ENCODE results near the gene CNOT1.
A peak's percentile ranks its signal among the peaks of the same experiment; 100 is the strongest.
"Not testable (repeated sequence)": the region's sequence is repeated elsewhere in the genome, so short reads cannot be mapped to it uniquely, and the experiment has no call there.

CNOT1 gene

GRCh38 chr16:58490539-58490938, 139.1 kb downstream of the CNOT1 start:
- not testable (repeated sequence) for H3K4me1 ChIP-seq (ENCODE audit: insufficient read depth, low read length); H3K9ac ChIP-seq (ENCODE audit: low read depth, low read length); H3K36me3 ChIP-seq (ENCODE audit: insufficient read depth, low read length); H3K27ac ChIP-seq (ENCODE audit: low read depth, low read length); H3K27me3 ChIP-seq (ENCODE audit: insufficient read depth, low read length); H3K9me3 ChIP-seq (ENCODE audit: insufficient read depth, low read depth, low read length); H3K4me3 ChIP-seq (ENCODE audit: low read length)
- 88% methylated on average over 8 of the region's 8 CpGs for WGBS

GRCh38 chr16:58490065-58490464, 139.6 kb downstream of the CNOT1 start:
- WGBS = 91% methylated on average over 4 of the region's 4 CpGs
- Histone ChIP-seq H3K9me3 (ENCODE audit: insufficient read depth, low read depth, low read length) (no peaks in the 10 kb centered on the region), H3K36me3 (ENCODE audit: insufficient read depth, low read length) (no peaks in the 10 kb centered on the region), H3K9ac (ENCODE audit: low read depth, low read length) (no peak overlapping the region), H3K27me3 (ENCODE audit: insufficient read depth, low read length) (no peaks in the 10 kb centered on the region; the same call in 1 of the 2 replicates), H3K4me1 (ENCODE audit: insufficient read depth, low read length) (peaks cover 6% of the 10 kb centered on the region), H3K27ac (ENCODE audit: low read depth, low read length) (no peak overlapping the region), H3K4me3 (ENCODE audit: low read length) (no peak overlapping the region)

- no peak overlapping the region for H3K27ac ChIP-seq (ENCODE audit: low read depth, low read length)
- H3K36me3 ChIP-seq (ENCODE audit: insufficient read depth, low read length) = no peaks in the 10 kb centered on the region
- H3K9me3 ChIP-seq (ENCODE audit: insufficient read depth, low read depth, low read length) = no peaks in the 10 kb centered on the region
- no peak overlapping the region for H3K9ac ChIP-seq (ENCODE audit: low read depth, low read length)
- WGBS = 84% methylated on average over 3 of the region's 3 CpGs
- H3K4me3 ChIP-seq (ENCODE audit: low read length) = no peak overlapping the region
- peaks cover 6% of the 10 kb centered on the region for H3K4me1 ChIP-seq (ENCODE audit: insufficient read depth, low read length)
- H3K27me3 ChIP-seq (ENCODE audit: insufficient read depth, low read length) = no peaks in the 10 kb centered on the region; the same call in 1 of the 2 replicates
These were observed 141.1 kb downstream of the CNOT1 start for GRCh38 chr16:58488531-58488930.

- no peaks in the 10 kb centered on the region for H3K9me3 ChIP-seq (ENCODE audit: insufficient read depth, low read depth, low read length)
- peaks cover 4% of the 10 kb centered on the region for H3K4me1 ChIP-seq (ENCODE audit: insufficient read depth, low read length)
- 0 out of 2 replicates have a peak overlapping the region, but pooled peaks have one; percentile 26 for H3K4me3 ChIP-seq (ENCODE audit: low read length)
- H3K36me3 ChIP-seq (ENCODE audit: insufficient read depth, low read length) = no peaks in the 10 kb centered on the region
- whole genome bisulfite sequencing = 21% methylated on average over 43 of the region's 43 CpGs
- H3K27me3 ChIP-seq (ENCODE audit: insufficient read depth, low read length) = no peaks in the 10 kb centered on the region; the same call in 1 of the 2 replicates
- no peak overlapping the region for H3K27ac ChIP-seq (ENCODE audit: low read depth, low read length)
- H3K9ac ChIP-seq (ENCODE audit: low read depth, low read length) = 0 out of 2 replicates have a peak overlapping the region, but pooled peaks have one; percentile 41
These were observed 141.9 kb downstream of the CNOT1 start for GRCh38 chr16:58487566-58488351.

- WGBS = 81% methylated on average over 9 of the region's 11 CpGs
- H3K4me3 ChIP-seq (ENCODE audit: low read length) = no peak overlapping the region
- no peaks in the 10 kb centered on the region; the same call in 1 of the 2 replicates for H3K27me3 ChIP-seq (ENCODE audit: insufficient read depth, low read length)
These were observed 144.3 kb downstream of the CNOT1 start for GRCh38 chr16:58485184-58485887.

GRCh38 chr16:58481931-58482330, 147.7 kb downstream of the CNOT1 start:
- Histone ChIP-seq H3K36me3 (ENCODE audit: insufficient read depth, low read length) (no peaks in the 10 kb centered on the region), H3K4me3 (ENCODE audit: low read length) (no peak overlapping the region), H3K9ac (ENCODE audit: low read depth, low read length) (no peak overlapping the region), H3K27me3 (ENCODE audit: insufficient read depth, low read length) (no peaks in the 10 kb centered on the region), H3K27ac (ENCODE audit: low read depth, low read length) (no peak overlapping the region), H3K9me3 (ENCODE audit: insufficient read depth, low read depth, low read length) (no peaks in the 10 kb centered on the region), H3K4me1 (ENCODE audit: insufficient read depth, low read length) (no peaks in the 10 kb centered on the region)
- WGBS = 78% methylated on average over 8 of the region's 8 CpGs

More at GRCh38 chr16:58485184-58485887, 144.3 kb downstream of the CNOT1 start:
- Histone ChIP-seq H3K36me3 (ENCODE audit: insufficient read depth, low read length) (no peaks in the 10 kb centered on the region), H3K27ac (ENCODE audit: low read depth, low read length) (no peak overlapping the region), H3K4me1 (ENCODE audit: insufficient read depth, low read length) (no peaks in the 10 kb centered on the region), H3K9ac (ENCODE audit: low read depth, low read length) (no peak overlapping the region), H3K9me3 (ENCODE audit: insufficient read depth, low read depth, low read length) (no peaks in the 10 kb centered on the region)

GRCh38 chr16:58481226-58481869, 148.3 kb downstream of the CNOT1 start:
- H3K4me1 ChIP-seq (ENCODE audit: insufficient read depth, low read length) = no peaks in the 10 kb centered on the region
- no peak overlapping the region for H3K27ac ChIP-seq (ENCODE audit: low read depth, low read length)
- H3K4me3 ChIP-seq (ENCODE audit: low read length) = no peak overlapping the region
- no peaks in the 10 kb centered on the region for H3K27me3 ChIP-seq (ENCODE audit: insufficient read depth, low read length)
- H3K36me3 ChIP-seq (ENCODE audit: insufficient read depth, low read length) = no peaks in the 10 kb centered on the region
- WGBS = 94% methylated on average over 11 of the region's 11 CpGs
- no peak overlapping the region for H3K9ac ChIP-seq (ENCODE audit: low read depth, low read length)
- H3K9me3 ChIP-seq (ENCODE audit: insufficient read depth, low read depth, low read length) = no peaks in the 10 kb centered on the region

GRCh38 chr16:58478427-58478826, 151.2 kb downstream of the CNOT1 start:
- no peaks in the 10 kb centered on the region for H3K36me3 ChIP-seq (ENCODE audit: insufficient read depth, low read length)
- no peak overlapping the region for H3K4me3 ChIP-seq (ENCODE audit: low read length)
- H3K9me3 ChIP-seq (ENCODE audit: insufficient read depth, low read depth, low read length) = no peaks in the 10 kb centered on the region
- H3K9ac ChIP-seq (ENCODE audit: low read depth, low read length) = no peak overlapping the region
- H3K4me1 ChIP-seq (ENCODE audit: insufficient read depth, low read length) = no peaks in the 10 kb centered on the region
- no peaks in the 10 kb centered on the region for H3K27me3 ChIP-seq (ENCODE audit: insufficient read depth, low read length)
- WGBS = 95% methylated on average over 2 of the region's 2 CpGs
- no peak overlapping the region for H3K27ac ChIP-seq (ENCODE audit: low read depth, low read length)

GRCh38 chr16:58476791-58477190, 152.8 kb downstream of the CNOT1 start:
- no peaks in the 10 kb centered on the region for H3K4me1 ChIP-seq (ENCODE audit: insufficient read depth, low read length)

GRCh38 chr16:58475091-58475619, 154.5 kb downstream of the CNOT1 start:
- WGBS = 83% methylated on average over 3 of the region's 4 CpGs
- Histone ChIP-seq H3K4me1 (ENCODE audit: insufficient read depth, low read length) (no peaks in the 10 kb centered on the region), H3K4me3 (ENCODE audit: low read length) (no peak overlapping the region), H3K9me3 (ENCODE audit: insufficient read depth, low read depth, low read length) (no peaks in the 10 kb centered on the region), H3K27ac (ENCODE audit: low read depth, low read length) (no peak overlapping the region), H3K36me3 (ENCODE audit: insufficient read depth, low read length) (no peaks in the 10 kb centered on the region), H3K9ac (ENCODE audit: low read depth, low read length) (no peak overlapping the region), H3K27me3 (ENCODE audit: insufficient read depth, low read length) (no peaks in the 10 kb centered on the region)

More at GRCh38 chr16:58476791-58477190, 152.8 kb downstream of the CNOT1 start:
- Histone ChIP-seq H3K9me3 (ENCODE audit: insufficient read depth, low read depth, low read length) (no peaks in the 10 kb centered on the region), H3K4me3 (ENCODE audit: low read length) (no peak overlapping the region), H3K27ac (ENCODE audit: low read depth, low read length) (no peak overlapping the region), H3K27me3 (ENCODE audit: insufficient read depth, low read length) (no peaks in the 10 kb centered on the region), H3K9ac (ENCODE audit: low read depth, low read length) (no peak overlapping the region), H3K36me3 (ENCODE audit: insufficient read depth, low read length) (no peaks in the 10 kb centered on the region)
- 91% methylated on average over 1 of the region's 1 CpG for WGBS

GRCh38 chr16:58474296-58474695, 155.3 kb downstream of the CNOT1 start:
- 73% methylated on average over 9 of the region's 10 CpGs for WGBS
- Histone ChIP-seq H3K36me3 (ENCODE audit: insufficient read depth, low read length) (no peaks in the 10 kb centered on the region), H3K4me1 (ENCODE audit: insufficient read depth, low read length) (no peaks in the 10 kb centered on the region), H3K27me3 (ENCODE audit: insufficient read depth, low read length) (no peaks in the 10 kb centered on the region), H3K27ac (ENCODE audit: low read depth, low read length) (no peak overlapping the region), H3K9me3 (ENCODE audit: insufficient read depth, low read depth, low read length) (no peaks in the 10 kb centered on the region), H3K9ac (ENCODE audit: low read depth, low read length) (no peak overlapping the region), H3K4me3 (ENCODE audit: low read length) (no peak overlapping the region)
